Measurements from ENCODE around the gene TERB1.

Gene TERB1

GRCh38 chr16:66741169-66741900 lies 60.0 kb downstream of the TERB1 start:
- H4K20me1 ChIP-seq (ENCODE audit: insufficient read depth, low read length, poor library complexity, severe bottlenecking) = peaks cover 64% of the 10 kb centered on the region
- peak overlapping the region; percentile 23 for H3K4me2 ChIP-seq (ENCODE audit: low read depth, low read length, poor library complexity, severe bottlenecking)
- peaks cover 74% of the 10 kb centered on the region for H3K36me3 ChIP-seq (ENCODE audit: insufficient read depth, low read length)
- no peaks in the 10 kb centered on the region for H3K27me3 ChIP-seq (ENCODE audit: insufficient read depth, low read length, poor library complexity, severe bottlenecking)
- H3K4me1 ChIP-seq (ENCODE audit: insufficient read depth, low read length, poor library complexity, severe bottlenecking) = peaks cover 21% of the 10 kb centered on the region
- no peaks in the 10 kb centered on the region for H3F3A ChIP-seq (ENCODE audit: low read depth)
- TF ChIP-seq CTCF (conservative IDR thresholded peaks at IDR 0.05; ENCODE audit: low read length) (no peak), EZH2phosphoT487 (IDR thresholded peaks at IDR 0.05; ENCODE audit: borderline replicate concordance) (no peak)
- no peak overlapping the region for H2AFZ ChIP-seq (ENCODE audit: low read length)
- no peaks in the 10 kb centered on the region for H3K9me2 ChIP-seq (replicated peaks; ENCODE audit: low read depth, low read length)
- H3K9me3 ChIP-seq (ENCODE audit: insufficient read depth, low read depth, low read length) = no peaks in the 10 kb centered on the region
- H3K9ac ChIP-seq (ENCODE audit: low read depth, low read length, poor library complexity, severe bottlenecking) = no peak overlapping the region
- H3K79me2 ChIP-seq (ENCODE audit: insufficient read depth, low read length) = peaks cover 96% of the 10 kb centered on the region
- no peak overlapping the region for H3K4me3 ChIP-seq (ENCODE audit: low read length, poor library complexity, severe bottlenecking)

- no peaks in the 10 kb centered on the region for H3F3A ChIP-seq (ENCODE audit: low read depth)
- no peak overlapping the region for H2AFZ ChIP-seq (ENCODE audit: low read length)
- peak overlapping the region; percentile 23 for H3K4me2 ChIP-seq (ENCODE audit: low read depth, low read length, poor library complexity, severe bottlenecking)
- H3K4me1 ChIP-seq (ENCODE audit: insufficient read depth, low read length, poor library complexity, severe bottlenecking) = peaks cover 16% of the 10 kb centered on the region
- H3K4me3 ChIP-seq (ENCODE audit: low read length, poor library complexity, severe bottlenecking) = no peak overlapping the region
- H3K9ac ChIP-seq (ENCODE audit: low read depth, low read length, poor library complexity, severe bottlenecking) = no peak overlapping the region
- no peaks in the 10 kb centered on the region for H3K9me2 ChIP-seq (replicated peaks; ENCODE audit: low read depth, low read length)
- H3K79me2 ChIP-seq (ENCODE audit: insufficient read depth, low read length) = peaks cover 95% of the 10 kb centered on the region
- H4K20me1 ChIP-seq (ENCODE audit: insufficient read depth, low read length, poor library complexity, severe bottlenecking) = peaks cover 58% of the 10 kb centered on the region
- TF ChIP-seq CTCF (conservative IDR thresholded peaks at IDR 0.05; ENCODE audit: low read length) (no peak), EZH2phosphoT487 (IDR thresholded peaks at IDR 0.05; ENCODE audit: borderline replicate concordance) (no peak)
- peaks cover 82% of the 10 kb centered on the region for H3K36me3 ChIP-seq (ENCODE audit: insufficient read depth, low read length)
- H3K9me3 ChIP-seq (ENCODE audit: insufficient read depth, low read depth, low read length) = no peaks in the 10 kb centered on the region
- no peaks in the 10 kb centered on the region for H3K27me3 ChIP-seq (ENCODE audit: insufficient read depth, low read length, poor library complexity, severe bottlenecking)
These were observed 60.9 kb downstream of the TERB1 start for GRCh38 chr16:66740533-66740932.

- Histone ChIP-seq H3F3A (ENCODE audit: low read depth) (no peaks in the 10 kb centered on the region), H3K27me3 (ENCODE audit: insufficient read depth, low read length, poor library complexity, severe bottlenecking) (no peaks in the 10 kb centered on the region), H3K79me2 (ENCODE audit: insufficient read depth, low read length) (peaks cover 90% of the 10 kb centered on the region), H2AFZ (ENCODE audit: low read length) (no peak overlapping the region), H3K36me3 (ENCODE audit: insufficient read depth, low read length) (peaks cover 87% of the 10 kb centered on the region), H3K4me3 (ENCODE audit: low read length, poor library complexity, severe bottlenecking) (no peak overlapping the region), H3K9me2 (replicated peaks; ENCODE audit: low read depth, low read length) (no peaks in the 10 kb centered on the region), H3K9ac (ENCODE audit: low read depth, low read length, poor library complexity, severe bottlenecking) (no peak overlapping the region), H3K4me1 (ENCODE audit: insufficient read depth, low read length, poor library complexity, severe bottlenecking) (peaks cover 16% of the 10 kb centered on the region), H3K4me2 (ENCODE audit: low read depth, low read length, poor library complexity, severe bottlenecking) (peak overlapping the region; percentile 23), H3K9me3 (ENCODE audit: insufficient read depth, low read depth, low read length) (no peaks in the 10 kb centered on the region), H4K20me1 (ENCODE audit: insufficient read depth, low read length, poor library complexity, severe bottlenecking) (peaks cover 58% of the 10 kb centered on the region)
- TF ChIP-seq EZH2phosphoT487 (IDR thresholded peaks at IDR 0.05; ENCODE audit: borderline replicate concordance) = no peak
- peak; percentile 82 for TF ChIP-seq CTCF (conservative IDR thresholded peaks at IDR 0.05; ENCODE audit: low read length)
These were observed 61.4 kb downstream of the TERB1 start for GRCh38 chr16:66740010-66740409.

Measured in Loucy (cell line).